ENCODE data around the gene MTHFD1L.

DNA sequence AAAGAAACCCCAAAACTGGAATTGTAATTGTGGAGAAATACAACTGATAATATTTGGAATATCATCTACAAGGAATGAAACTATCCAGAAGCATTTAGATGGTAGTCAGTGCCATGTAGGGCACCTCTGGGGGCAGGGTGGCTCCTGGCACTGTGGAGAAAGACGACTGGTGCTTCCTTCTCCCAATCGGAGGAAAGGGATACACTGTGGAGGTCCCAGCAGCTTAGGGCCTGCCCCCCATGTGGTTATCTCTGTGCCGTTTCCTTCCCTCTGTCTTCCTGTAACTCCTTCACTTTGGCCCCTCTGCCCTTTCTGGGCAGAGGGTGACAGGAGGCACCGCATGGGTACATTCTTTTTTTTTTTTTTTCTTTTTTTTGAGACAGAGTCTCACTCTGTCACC lies 178.4 kb downstream of the MTHFD1L start:
- TF ChIP-seq, protein P1, sequence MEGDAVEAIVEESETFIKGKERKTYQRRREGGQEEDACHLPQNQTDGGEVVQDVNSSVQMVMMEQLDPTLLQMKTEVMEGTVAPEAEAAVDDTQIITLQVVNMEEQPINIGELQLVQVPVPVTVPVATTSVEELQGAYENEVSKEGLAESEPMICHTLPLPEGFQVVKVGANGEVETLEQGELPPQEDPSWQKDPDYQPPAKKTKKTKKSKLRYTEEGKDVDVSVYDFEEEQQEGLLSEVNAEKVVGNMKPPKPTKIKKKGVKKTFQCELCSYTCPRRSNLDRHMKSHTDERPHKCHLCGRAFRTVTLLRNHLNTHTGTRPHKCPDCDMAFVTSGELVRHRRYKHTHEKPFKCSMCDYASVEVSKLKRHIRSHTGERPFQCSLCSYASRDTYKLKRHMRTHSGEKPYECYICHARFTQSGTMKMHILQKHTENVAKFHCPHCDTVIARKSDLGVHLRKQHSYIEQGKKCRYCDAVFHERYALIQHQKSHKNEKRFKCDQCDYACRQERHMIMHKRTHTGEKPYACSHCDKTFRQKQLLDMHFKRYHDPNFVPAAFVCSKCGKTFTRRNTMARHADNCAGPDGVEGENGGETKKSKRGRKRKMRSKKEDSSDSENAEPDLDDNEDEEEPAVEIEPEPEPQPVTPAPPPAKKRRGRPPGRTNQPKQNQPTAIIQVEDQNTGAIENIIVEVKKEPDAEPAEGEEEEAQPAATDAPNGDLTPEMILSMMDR (IDR thresholded peaks at IDR 0.05): no peak
- no peak for TF ChIP-seq POLR2A (IDR thresholded peaks at IDR 0.05)
